ENCODE results near the gene PHYKPL. TPM values are rescaled to one million over a fixed set of nuclear protein-coding genes. Genes with fewer than 3 reads are reported as not detected.

Gene PHYKPL
- total RNA-seq, 4 donors from 2014 or later = 29.3 to 45.7 (median 31.8) TPM

- 84 to 87% methylated on average over 20 of the region's 20 CpGs for WGBS, 2 donors
- TF ChIP-seq CTCF (IDR thresholded peaks at IDR 0.05) (no peak), POLR2A (IDR thresholded peaks at IDR 0.05) (no peak)
- intact Hi-C loops (cut with DNase I; ENCODE audit: low total_unique reads) = loop anchor here (10.0 kb wide), 1 partner anchor 280 kb away; no protein-coding TSS in a partner anchor
- no peak overlapping the region for H3K4me3 ChIP-seq (ENCODE audit: low read depth, poor library complexity, severe bottlenecking)
- DNase-seq (ENCODE audit: low spot score in 2 of 2) = no peak
Measured at GRCh38 chr5:178274781-178275537, 42.4 kb upstream of the PHYKPL start.

GRCh38 chr5:178273665-178274541 is 41.3 kb upstream of the PHYKPL start:
- H3K4me3 ChIP-seq (ENCODE audit: low read depth, poor library complexity, severe bottlenecking) = no peak overlapping the region
- DNase-seq (ENCODE audit: low spot score in 2 of 2) = no peak
- WGBS, 2 donors = 73 to 88% methylated on average over 12 to 14 of the region's 14 CpGs
- no peak for TF ChIP-seq CTCF (IDR thresholded peaks at IDR 0.05)
- no peak for TF ChIP-seq POLR2A (IDR thresholded peaks at IDR 0.05)
- intact Hi-C loops (cut with DNase I; ENCODE audit: low total_unique reads) = loop anchor here (10.0 kb wide), 1 partner anchor 281 kb away; no protein-coding TSS in a partner anchor

- TF ChIP-seq CTCF (IDR thresholded peaks at IDR 0.05) (no peak), POLR2A (IDR thresholded peaks at IDR 0.05) (no peak)
- H3K4me3 ChIP-seq (ENCODE audit: low read depth, poor library complexity, severe bottlenecking) = no peak overlapping the region
- intact Hi-C loops (cut with DNase I; ENCODE audit: low total_unique reads) = loop anchor here (10.0 kb wide), 1 partner anchor 282 kb away; no protein-coding TSS in a partner anchor
- no peak for DNase-seq (ENCODE audit: low spot score in 2 of 2)
- 91% methylated on average over 12 to 14 of the region's 15 CpGs for WGBS, 2 donors
Measured at GRCh38 chr5:178273041-178273440, 40.4 kb upstream of the PHYKPL start.

- 87 to 90% methylated on average over 9 of the region's 9 CpGs for WGBS, 2 donors
- no peak overlapping the region for H3K4me3 ChIP-seq (ENCODE audit: low read depth, poor library complexity, severe bottlenecking)
- TF ChIP-seq POLR2A (IDR thresholded peaks at IDR 0.05) (no peak), CTCF (IDR thresholded peaks at IDR 0.05) (no peak)
- DNase-seq (ENCODE audit: low spot score in 2 of 2) = no peak
- intact Hi-C loops (cut with DNase I; ENCODE audit: low total_unique reads) = loop anchor here (10.0 kb wide), 1 partner anchor 282 kb away; no protein-coding TSS in a partner anchor
Measured at GRCh38 chr5:178272591-178272990, 40.0 kb upstream of the PHYKPL start.

GRCh38 chr5:178271726-178272479 is 39.3 kb upstream of the PHYKPL start:
- 81 to 86% methylated on average over 24 of the region's 24 CpGs for WGBS, 2 donors
- intact Hi-C loops (cut with DNase I; ENCODE audit: low total_unique reads) = loop anchor here (10.0 kb wide), 1 partner anchor 283 kb away; no protein-coding TSS in a partner anchor
- no peak for TF ChIP-seq POLR2A (IDR thresholded peaks at IDR 0.05)
- TF ChIP-seq CTCF (IDR thresholded peaks at IDR 0.05) = no peak
- no peak overlapping the region for H3K4me3 ChIP-seq (ENCODE audit: low read depth, poor library complexity, severe bottlenecking)
- no peak for DNase-seq (ENCODE audit: low spot score in 2 of 2)
